GM10248 (cell line): Measurements from ENCODE around the gene GALNT9.

Experiments used
- CTCF ChIA-PET: fragments of 300-600 bp; sonication (Branson Sonifier 250); formaldehyde crosslinking; extraction: SDS; loops from one replicate; lab custom pipeline; 2021; ENCODE audit warnings: antibody characterized with exemption; lab: Yijun Ruan, JAX
- POLR2A ChIA-PET: fragments of 350-650 bp; sonication (Branson Sonifier 250); formaldehyde crosslinking; extraction: SDS; loops from one replicate; lab custom pipeline; 2020; ENCODE audit warnings: antibody characterized with exemption; lab: Yijun Ruan, JAX
- DNase-seq: peaks from one replicate; pipeline ENCODE4 v3.0.0; 2012; ENCODE audit errors: extremely low spot score
- CTCF ChIP-seq: IDR thresholded peaks from 2 replicates; pipeline ENCODE4 v1.5.1; 2012; ENCODE audit warnings: mild to moderate bottlenecking, low read depth; ENCODE audit errors: extremely low read depth, missing control alignments, control extremely low read depth

GALNT9 gene

DNA sequence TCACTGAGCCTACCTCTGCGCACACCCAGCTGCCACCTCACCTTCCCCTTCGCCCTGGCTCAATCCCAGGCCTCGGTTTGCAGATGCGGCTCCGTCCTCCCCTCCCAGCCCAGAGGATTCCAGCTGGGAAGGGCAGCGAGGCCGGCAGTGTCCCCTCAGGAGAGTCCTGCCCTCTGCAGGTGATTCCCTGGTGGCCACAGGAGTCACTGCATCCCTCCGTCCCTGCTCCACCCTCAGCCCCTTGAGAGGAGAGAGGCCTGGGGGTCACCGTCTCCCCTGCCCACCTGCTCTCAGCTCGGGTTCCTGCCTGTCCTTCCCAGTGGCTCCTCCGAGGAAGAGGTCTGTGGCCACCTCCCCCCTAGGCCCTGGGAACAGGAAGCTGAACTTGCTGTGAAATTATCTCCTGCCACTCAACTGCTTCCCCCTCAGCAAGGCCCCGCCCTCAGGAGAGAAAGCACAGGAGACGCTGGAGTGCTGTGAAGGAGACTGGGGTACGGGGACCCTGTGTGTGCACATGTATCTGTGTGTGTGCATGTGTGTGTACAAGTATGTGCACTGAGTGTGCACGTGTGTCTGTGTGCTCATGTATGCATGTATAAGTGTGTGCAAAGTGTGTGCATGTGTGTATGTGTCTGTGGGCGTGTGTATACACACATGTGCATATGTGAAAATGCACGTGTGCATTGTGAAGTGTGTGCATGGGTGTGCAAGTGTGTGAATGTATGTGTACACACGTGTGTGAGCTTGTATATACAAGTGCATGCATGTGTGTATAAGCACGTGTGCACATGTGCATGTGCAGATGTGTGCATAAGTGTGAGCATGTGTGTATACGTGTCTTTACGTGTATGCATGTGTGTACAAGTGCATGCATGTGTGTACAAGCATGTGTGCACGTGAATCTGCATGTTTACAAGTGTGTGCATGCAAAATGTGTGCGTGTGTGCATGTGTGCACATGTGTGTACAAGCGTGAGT, 13.2 kb upstream of the GALNT9 start:
- CTCF ChIA-PET: no interaction called here
- no peak for TF ChIP-seq CTCF
- POLR2A ChIA-PET: no interaction called here
- no peak for DNase-seq

- POLR2A ChIA-PET: no interaction called here
- TF ChIP-seq CTCF: no peak
- CTCF ChIA-PET: no interaction called here
- no peak for DNase-seq
These were observed 12.1 kb upstream of the GALNT9 start for GRCh38 chr12:132341318-132342050.

DNA sequence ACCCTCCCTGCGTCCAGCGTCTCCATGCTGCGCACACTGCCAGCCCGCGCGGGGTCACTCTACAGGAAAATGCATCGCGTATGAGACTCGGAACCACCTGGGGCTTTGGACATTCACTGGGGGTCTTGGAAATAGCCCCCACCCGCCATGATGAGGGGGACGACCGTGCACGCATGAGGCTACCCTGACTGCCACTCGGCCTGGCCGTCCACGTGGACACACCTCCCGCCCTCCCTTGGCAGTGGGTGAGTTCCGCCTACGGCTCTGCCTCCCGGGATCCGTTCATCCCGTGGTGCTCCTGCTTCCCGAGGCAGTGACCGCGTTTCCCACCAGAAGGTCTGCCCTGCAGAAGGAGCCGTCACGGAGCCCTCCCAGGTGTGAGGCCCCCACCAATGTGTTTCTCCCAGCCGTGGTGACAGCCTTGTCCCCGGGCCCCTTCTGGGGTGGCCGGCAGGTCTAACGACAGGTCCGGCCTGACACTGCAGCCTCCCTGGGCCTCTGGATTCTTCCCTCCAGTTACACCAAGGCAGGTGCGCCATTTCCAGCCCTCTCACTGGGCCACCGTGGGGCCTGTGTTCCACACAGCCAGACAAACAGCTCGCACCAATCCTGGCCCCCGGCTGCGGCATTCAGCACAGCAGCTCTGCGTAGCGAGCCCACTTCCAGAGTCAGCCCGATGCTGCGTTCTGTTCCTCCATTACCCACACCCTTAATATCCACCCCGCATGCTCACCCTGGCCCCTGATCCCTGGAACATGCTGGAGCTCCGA, 11.1 kb upstream of the GALNT9 start:
- CTCF ChIA-PET: no interaction called here
- POLR2A ChIA-PET: no interaction called here
- no peak for DNase-seq

DNA sequence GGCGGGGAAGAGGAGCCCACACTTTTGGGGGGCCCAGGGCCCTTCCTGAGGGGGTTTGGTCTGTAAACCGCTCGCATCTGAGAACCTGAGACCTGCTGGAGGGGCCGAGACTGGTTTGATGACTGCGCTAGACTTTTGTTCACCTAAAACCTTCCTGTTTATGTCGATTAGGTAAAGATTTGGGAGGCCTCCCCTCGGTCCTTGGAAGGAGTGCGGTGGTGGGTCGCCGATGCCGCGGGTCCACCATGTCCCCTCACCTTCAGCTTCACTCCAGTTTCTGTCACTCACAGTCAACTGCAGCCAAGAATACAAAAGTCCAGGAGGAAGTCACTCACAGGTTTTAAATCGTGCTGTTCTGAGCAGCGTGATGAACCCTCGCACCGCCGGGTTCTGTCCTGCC, 10.5 kb upstream of the GALNT9 start:
- ChIA-PET POLR2A (no interaction called here), CTCF (no interaction called here)
- TF ChIP-seq CTCF: no peak
- DNase-seq: no peak

More for the DNA sequence above, 11.1 kb upstream of the GALNT9 start:
- no peak for TF ChIP-seq CTCF

- POLR2A ChIA-PET: no interaction called here
- CTCF ChIA-PET: no interaction called here
- TF ChIP-seq CTCF: no peak
- DNase-seq: no peak
These were observed 9.4 kb upstream of the GALNT9 start for GRCh38 chr12:132338781-132339180.

GRCh38 chr12:132338311-132338710, 8.9 kb upstream of the GALNT9 start:
- ChIA-PET POLR2A (no interaction called here), CTCF (no interaction called here)
- no peak for TF ChIP-seq CTCF
- no peak for DNase-seq
